Anterior cingulate cortex (tissue), 58 donors: ENCODE data around the gene IL23R.
"Not testable (repeated sequence)": the region's sequence is repeated elsewhere in the genome, so short reads cannot be mapped to it uniquely, and the experiment has no call there.

Experiments used
- DNase-seq, 58 donors: peaks; one replicate each; lab custom pipeline; 2025; lab: John Stamatoyannopoulos, UW

IL23R gene

GRCh38 chr1:67166196-67166595 is at the start of gene IL23R:
Gene IL23R, plus strand, starts transcription at chr1:67166454. Its CDS starts 1,667 bp downstream, at chr1:67168121.
- DNase-seq, result no peak

DNA sequence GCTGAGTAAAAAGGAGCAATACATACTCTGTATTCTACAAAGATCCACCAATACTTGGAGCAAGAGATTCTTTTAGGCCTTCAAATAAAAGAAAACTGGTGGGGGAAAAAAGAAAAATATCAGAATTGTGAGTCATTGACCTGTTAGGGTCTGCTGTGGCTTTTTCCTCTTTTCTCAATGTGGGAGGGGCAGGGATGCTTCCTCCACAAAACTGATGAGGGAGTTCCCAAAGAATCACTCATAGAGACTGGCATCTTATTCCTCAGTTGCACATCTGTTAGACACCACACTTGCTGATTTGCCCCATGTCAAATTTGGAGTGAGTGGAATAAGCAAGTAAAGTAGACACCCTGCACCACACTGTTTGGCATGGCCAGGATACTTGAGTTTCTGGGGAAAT is 48.1 kb upstream of the IL23R start:
- DNase-seq, result no peak

- DNase-seq, result no peak
Observed at GRCh38 chr1:67118646-67119045, 47.6 kb upstream of the IL23R start.

DNA sequence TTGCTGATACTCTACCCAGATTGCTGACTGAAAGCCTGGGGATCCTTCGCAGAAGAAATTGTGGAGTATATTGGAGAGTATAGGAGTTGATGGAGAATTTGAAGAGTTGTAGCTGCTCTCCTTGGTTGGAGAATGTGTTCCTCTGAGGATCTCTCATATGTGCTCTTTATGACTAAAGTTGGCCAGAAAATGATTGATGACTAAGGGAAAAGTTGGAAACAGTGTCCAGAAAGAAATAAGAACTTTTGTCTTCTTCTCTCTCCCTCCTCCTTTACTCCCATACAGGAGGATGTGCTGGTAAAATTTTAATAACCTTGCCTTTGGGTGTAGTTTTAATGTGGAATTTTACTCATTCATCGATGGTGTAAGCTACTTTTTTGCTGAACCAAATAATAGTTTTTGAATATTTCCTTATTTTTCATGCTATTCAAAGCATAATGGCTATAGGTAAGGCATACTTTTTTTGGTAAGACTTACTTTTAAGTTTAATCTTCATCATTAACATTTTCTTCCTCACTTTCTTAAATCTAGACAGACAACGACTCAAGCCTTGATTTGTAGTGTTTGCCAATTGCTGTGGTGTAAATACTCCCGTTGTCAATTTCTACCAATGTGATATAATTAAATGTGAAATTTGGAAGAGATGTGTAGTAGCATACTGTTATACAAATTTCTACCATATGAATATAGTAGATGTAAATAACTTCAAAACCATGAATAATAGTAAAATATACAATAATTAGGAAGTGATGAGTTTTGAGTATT is 45.2 kb upstream of the IL23R start:
- DNase-seq, result no peak

DNA sequence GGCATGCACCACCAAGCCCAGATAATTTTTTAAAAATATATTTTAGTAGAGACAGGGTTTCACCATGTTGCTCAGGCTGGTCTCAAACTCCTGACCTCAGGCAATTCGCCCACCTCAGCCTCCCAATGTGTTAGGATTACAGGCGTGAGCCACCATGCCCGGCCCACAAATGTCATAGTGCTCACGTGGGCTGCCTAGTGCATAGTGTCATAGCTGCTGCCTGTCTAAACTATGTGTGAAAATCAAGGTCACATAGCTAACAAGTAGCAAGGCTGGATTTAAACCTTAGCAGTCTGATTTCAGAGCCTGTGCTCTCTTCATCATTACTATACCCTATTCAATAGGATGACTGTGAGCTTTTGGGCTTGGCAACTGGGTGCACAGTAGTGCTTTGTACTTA is 41.8 kb upstream of the IL23R start:
- DNase-seq, result no peak

DNA sequence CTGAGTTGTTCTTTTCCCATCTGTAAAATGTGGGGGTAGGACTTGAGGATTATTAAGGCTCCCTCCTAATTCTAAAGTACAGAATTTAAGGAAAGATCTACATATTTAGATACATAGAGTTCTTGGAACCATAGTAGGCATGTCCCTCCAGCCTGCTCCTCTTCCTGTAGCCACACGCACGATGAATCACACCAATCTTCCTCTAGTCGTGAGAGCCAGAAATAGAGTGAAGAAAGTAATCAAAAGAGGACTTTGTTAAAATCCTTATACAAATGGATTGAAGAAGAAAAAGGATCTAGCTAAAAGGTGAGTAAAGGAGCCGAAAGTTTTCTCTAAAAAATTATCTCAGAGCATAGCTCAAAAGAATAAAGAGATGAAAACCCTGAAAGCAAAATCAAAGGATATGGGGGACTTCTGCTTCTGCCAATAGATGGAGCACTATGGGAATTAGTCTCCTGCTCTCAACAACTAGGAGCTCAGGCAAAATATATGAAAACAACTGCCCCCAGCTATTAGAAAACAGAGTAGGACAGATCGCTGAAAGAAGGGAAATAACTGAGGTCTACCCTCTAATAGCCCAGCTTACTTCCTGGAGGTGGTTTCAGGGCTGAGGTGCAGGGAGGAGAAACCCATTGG is 40.0 kb upstream of the IL23R start:
- peak in 1 of 58 donors; percentile 6 for DNase-seq

DNA sequence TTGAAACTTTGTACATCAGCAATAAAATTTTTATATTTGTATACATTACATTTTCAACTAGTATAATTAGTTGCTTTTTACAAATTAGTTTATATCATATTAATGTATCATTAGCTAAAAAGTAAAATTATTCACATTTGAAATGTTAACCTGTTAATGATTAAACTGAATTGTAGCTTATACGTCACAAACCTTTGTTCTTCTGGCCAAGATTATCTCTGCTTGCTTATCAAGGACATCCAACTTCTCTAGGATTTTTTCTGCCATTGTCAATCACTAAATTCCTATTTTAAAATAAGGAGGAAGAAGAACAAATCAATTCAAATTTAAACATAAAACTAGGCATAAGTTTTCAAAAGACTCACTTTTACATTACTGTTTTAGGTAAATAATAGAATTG is 39.3 kb upstream of the IL23R start:
- DNase-seq, result no peak

DNA sequence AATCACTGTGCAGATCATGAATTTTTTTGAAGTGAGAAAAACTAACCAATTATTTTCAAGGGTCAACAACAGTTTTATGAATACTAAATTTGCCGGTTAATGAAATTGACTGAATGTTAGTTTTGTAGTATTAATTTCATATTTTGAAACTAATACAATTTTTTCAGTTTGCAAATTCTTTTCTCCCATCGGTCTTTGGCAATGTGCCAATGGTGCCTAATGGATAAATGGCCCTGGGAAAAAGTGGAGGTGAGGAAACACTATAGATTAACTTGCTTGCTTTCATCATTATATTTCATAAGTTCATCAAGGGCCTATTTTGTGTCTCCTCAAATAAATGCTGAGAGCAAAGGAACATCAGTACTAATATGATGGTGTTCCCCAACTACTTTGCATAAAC is 35.6 kb upstream of the IL23R start:
- no peak for DNase-seq

- no peak for DNase-seq
Observed at GRCh38 chr1:67133177-67133576, 33.1 kb upstream of the IL23R start.

DNA sequence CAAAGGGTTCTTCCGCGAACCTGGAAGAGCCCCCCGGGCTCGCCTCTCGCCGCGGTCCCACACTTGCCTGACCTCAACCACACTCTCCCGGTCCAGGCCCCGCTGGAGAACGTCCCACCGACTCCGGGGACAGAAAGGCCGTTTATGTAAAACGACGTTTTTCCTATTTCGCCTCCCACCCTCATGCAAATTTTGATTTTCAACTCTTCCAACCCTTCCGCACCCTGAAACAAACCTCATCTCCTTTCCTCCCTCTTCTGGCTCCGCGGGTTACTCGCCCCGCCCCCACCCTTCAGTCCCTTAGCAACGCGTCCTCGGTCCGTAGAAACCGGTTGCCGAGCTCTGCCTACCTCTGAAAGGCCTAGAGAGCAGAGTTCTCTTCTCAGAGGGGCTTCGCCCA is 31.6 kb upstream of the IL23R start, which contains the start of gene C1orf141:
Gene C1orf141, minus strand, starts transcription at position 276 of the 400 bp plus-strand sequence. CDS start 7,730 bp downstream, outside the sequence.
- peak in 16 of 58 donors; percentile 0 to 37 (median 4) for DNase-seq

DNA sequence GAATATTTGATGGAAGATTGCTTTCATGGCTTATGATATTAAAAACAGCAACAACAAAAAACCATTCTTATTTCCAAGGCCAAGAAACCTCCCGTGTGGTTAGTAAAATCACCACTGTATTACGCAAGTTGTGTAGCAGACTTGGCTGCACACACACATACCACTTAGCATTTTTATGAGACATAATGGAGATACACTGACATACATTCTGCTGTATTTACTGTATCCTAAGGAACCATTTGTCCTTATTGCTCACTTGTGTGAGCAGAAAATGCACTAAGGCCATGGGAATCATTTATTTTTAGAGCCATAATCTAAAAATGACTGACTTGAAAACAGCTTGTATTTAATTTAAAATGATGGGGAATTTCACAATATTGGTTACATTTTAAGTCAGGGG is 30.9 kb upstream of the IL23R start:
- no peak for DNase-seq

DNA sequence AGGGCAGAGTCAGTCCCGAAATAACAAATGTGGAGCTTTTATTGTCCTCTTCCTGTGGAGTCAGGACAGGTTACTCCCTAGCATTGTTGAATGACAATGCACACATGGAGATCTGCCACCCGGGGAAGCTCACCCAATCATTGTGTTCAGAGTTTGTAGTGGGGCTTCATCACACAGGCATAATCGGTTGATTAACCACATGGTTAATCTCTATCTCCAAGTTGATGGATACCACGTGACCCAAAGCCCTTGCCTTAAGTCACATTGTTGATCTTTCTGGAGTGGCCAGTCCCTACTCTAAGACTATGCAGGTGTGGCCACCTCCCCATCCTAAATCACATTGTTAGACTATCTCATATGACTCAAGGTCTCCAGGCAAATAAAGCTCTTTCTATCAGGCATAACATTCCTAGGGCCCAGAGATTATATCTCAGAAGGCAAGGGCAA is 28.9 kb upstream of the IL23R start:
- no peak for DNase-seq

- no peak for DNase-seq
Observed at GRCh38 chr1:67138813-67139499, 27.3 kb upstream of the IL23R start.

DNA sequence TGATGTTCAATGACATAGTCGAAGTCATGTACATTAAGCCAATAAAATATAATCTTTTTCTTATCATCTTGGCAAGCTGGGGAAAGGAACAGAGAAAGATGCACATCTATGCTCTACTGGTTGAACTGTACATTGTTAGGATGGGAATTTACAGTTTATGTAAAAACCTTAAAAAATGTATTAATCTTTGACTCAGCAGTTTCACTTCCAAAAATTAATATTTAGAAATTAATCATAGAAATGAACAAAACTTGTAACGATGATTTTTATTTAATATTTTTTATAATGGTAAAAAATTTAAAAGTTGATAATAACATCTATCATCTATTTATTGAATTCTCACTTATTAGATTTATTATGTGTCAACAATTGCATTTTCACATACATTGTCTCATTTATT is 25.8 kb upstream of the IL23R start:
- DNase-seq, result no peak

- not testable (repeated sequence) for DNase-seq
Observed at GRCh38 chr1:67141832-67142231, 24.4 kb upstream of the IL23R start.

GRCh38 chr1:67142931-67143330 is 23.3 kb upstream of the IL23R start:
- no peak for DNase-seq

DNA sequence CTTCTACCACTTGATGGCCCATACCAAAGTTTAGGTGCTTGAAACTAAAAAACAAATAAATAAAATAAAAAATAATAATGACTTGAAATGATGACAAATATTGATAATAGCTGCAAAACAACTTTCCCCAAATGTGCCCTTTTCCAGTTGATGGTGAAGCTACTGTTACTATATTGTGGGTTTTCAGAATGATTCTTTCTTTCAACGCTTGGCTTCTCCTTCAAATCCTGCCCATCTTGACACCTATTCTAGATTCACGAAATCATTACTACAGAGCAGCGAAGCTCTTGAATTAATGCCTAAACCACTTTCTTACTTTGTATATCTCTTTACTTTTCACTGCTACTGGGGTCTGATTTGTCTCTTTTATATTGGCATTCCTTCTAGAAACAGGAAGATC is 22.3 kb upstream of the IL23R start:
- no peak for DNase-seq

- DNase-seq, result no peak
Observed at GRCh38 chr1:67144696-67145095, 21.6 kb upstream of the IL23R start.

GRCh38 chr1:67146101-67146500 is 20.2 kb upstream of the IL23R start:
- DNase-seq, result no peak

DNA sequence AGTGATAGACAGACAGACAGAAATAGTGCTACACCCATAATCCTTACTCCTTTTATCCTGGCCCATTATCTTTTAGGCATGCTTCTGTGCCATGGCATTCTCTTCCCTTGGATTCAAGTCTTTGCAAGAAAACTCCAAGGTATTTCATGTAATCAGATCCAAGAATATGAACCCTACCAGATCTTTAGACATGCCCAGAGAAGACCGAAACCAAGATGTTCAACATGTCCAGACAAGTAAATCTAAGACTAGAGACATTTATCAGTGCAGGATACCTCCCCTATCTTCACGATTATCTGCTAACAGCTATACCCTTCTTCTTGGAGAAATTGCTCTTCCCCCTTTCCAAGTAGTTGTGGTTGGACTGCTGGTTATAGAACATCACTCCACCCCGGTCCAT is 19.7 kb upstream of the IL23R start:
- no peak for DNase-seq

DNA sequence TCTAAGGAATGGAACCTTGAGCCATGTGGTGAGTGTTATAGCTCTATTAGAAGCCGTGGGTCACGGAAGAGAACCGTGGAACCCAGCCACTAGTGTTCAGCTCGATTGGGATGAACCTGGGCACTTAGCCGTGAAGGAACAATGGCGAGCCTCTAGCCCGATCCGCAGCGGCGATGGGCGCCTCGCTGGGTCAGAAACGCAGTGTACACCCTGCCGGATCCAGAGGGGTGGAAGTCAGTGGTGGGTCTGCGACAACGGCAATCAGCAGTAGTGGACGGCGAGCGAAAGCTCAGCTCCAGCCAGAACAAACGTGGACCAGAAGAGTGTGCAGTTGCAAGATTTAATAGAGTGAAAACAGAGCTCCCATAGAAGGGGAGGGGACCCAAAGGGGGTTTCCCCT is 18.3 kb upstream of the IL23R start:
- peak in 1 of 58 donors; percentile 4 for DNase-seq
